NCI-H446 treated with DMSO at 0.1 percent for 48 hours (cell line): Measurements from ENCODE around the gene HSH2D.
"Not testable (repeated sequence)": the region's sequence is repeated elsewhere in the genome, so short reads cannot be mapped to it uniquely, and the experiment has no call there.

Source experiments
- DNase-seq: peaks from one replicate; lab custom pipeline; 2025; lab: John Stamatoyannopoulos, UW

The HSH2D gene

GRCh38 chr19:16143399-16144215 lies at the start of gene HSH2D:
Gene HSH2D (plus strand): TSS chr19:16143685. CDS start chr19:16148751, 5,066 bp downstream.
- no peak for DNase-seq

GRCh38 chr19:16094360-16095070 lies 49.0 kb upstream of the HSH2D start:
- DNase-seq: no peak

GRCh38 chr19:16095071-16095571 lies 48.4 kb upstream of the HSH2D start:
- DNase-seq: no peak

- DNase-seq: no peak
Observed at GRCh38 chr19:16096280-16096855, 47.1 kb upstream of the HSH2D start.

GRCh38 chr19:16098416-16098768 lies 45.1 kb upstream of the HSH2D start:
- DNase-seq: no peak

GRCh38 chr19:16098821-16099220 lies 44.7 kb upstream of the HSH2D start:
- DNase-seq: no peak

- DNase-seq: not testable (repeated sequence)
Observed at GRCh38 chr19:16099314-16099965, 44.0 kb upstream of the HSH2D start.

GRCh38 chr19:16100524-16100923 lies 43.0 kb upstream of the HSH2D start:
- no peak for DNase-seq

GRCh38 chr19:16104722-16105121 lies 38.8 kb upstream of the HSH2D start:
- no peak for DNase-seq

GRCh38 chr19:16106121-16106520 lies 37.4 kb upstream of the HSH2D start:
- DNase-seq: no peak

GRCh38 chr19:16111160-16111908 lies 32.2 kb upstream of the HSH2D start, which contains the start of gene RAB8A:
Gene RAB8A (plus strand): TSS chr19:16111889. CDS start chr19:16111902, 13 bp downstream.
- peak; percentile 99 for DNase-seq

- DNase-seq: no peak
Observed at GRCh38 chr19:16111909-16112752, 31.4 kb upstream of the HSH2D start.

GRCh38 chr19:16112778-16113177 lies 30.7 kb upstream of the HSH2D start:
- no peak for DNase-seq

GRCh38 chr19:16113727-16114126 lies 29.8 kb upstream of the HSH2D start:
- DNase-seq: no peak

GRCh38 chr19:16115301-16116039 lies 28.0 kb upstream of the HSH2D start:
- peak; percentile 74 for DNase-seq

GRCh38 chr19:16116067-16116466 lies 27.4 kb upstream of the HSH2D start:
- no peak for DNase-seq

- DNase-seq: no peak
Observed at GRCh38 chr19:16117594-16118033, 25.9 kb upstream of the HSH2D start.

- DNase-seq: no peak
Observed at GRCh38 chr19:16118489-16119033, 24.9 kb upstream of the HSH2D start.

GRCh38 chr19:16119075-16119857 lies 24.2 kb upstream of the HSH2D start:
- DNase-seq: not testable (repeated sequence)
